GM15510 (cell line): ENCODE measurements around the gene RRP12.

Experiments
- POLR2A ChIP-seq: IDR thresholded peaks from 3 replicates; pipeline ENCODE4 v1.6.1; 2011; ENCODE audit warnings: borderline replicate concordance; ENCODE audit not compliant: insufficient read length; ENCODE audit errors: extremely low read depth

The RRP12 gene

GRCh38 chr10:97385565-97385964 is 15.6 kb downstream of the RRP12 start:
- TF ChIP-seq POLR2A = no peak

GRCh38 chr10:97384641-97385040 is 16.5 kb downstream of the RRP12 start:
- TF ChIP-seq POLR2A = no peak

- no peak for TF ChIP-seq POLR2A
Observed at GRCh38 chr10:97384156-97384555, 17.0 kb downstream of the RRP12 start.

DNA sequence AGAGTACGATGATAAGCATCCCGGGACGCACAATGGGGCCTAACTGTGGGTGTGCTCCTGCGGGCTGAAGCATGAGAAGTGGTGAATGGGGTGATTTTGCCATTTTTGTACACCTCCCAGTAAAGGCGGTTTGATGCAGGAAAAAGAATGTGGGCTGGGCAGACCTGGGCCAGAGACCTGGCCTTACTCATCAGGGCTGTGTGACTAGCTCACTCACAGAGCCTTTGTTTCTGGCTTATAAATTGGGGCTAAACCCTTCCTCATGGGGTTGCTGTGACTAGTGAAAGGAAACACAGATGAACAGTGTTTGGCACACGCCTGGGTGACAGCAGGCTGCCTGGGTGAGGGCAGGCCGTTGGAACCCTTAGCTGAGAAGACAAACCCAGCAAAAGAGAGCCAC is 18.0 kb downstream of the RRP12 start:
- TF ChIP-seq POLR2A = no peak

- TF ChIP-seq POLR2A = no peak
Observed at GRCh38 chr10:97381626-97382025, 19.5 kb downstream of the RRP12 start.

DNA sequence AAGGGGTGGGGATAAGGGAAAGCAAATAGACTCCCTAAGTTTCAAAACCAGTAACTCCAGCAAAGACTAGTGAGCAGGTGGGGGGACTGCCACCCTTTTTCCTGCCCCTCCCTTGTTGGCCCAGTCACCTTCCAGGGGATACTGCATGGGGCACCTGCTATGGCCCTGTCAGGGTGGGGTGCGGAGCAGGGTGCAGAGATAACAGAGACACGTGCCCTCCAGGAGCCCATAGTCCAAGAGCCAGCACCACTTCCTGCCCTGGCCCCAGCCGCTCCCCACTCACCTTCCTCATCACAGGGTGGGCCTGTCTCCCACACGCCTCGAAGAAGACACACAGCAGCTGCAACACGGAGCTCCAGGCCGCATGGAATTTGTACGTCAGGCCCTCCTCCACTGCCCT is 20.6 kb downstream of the RRP12 start:
- no peak for TF ChIP-seq POLR2A

- no peak for TF ChIP-seq POLR2A
Observed at GRCh38 chr10:97378933-97379921, 21.9 kb downstream of the RRP12 start.

- no peak for TF ChIP-seq POLR2A
Observed at GRCh38 chr10:97376413-97376812, 24.7 kb downstream of the RRP12 start.

- no peak for TF ChIP-seq POLR2A
Observed at GRCh38 chr10:97373456-97373855, 27.7 kb downstream of the RRP12 start.

GRCh38 chr10:97372233-97372875 is 28.8 kb downstream of the RRP12 start:
- no peak for TF ChIP-seq POLR2A

GRCh38 chr10:97371696-97372095 is 29.4 kb downstream of the RRP12 start:
- TF ChIP-seq POLR2A = no peak

GRCh38 chr10:97367126-97367649 is 34.0 kb downstream of the RRP12 start:
- no peak for TF ChIP-seq POLR2A

- TF ChIP-seq POLR2A = no peak
Observed at GRCh38 chr10:97366572-97366971, 34.6 kb downstream of the RRP12 start.

DNA sequence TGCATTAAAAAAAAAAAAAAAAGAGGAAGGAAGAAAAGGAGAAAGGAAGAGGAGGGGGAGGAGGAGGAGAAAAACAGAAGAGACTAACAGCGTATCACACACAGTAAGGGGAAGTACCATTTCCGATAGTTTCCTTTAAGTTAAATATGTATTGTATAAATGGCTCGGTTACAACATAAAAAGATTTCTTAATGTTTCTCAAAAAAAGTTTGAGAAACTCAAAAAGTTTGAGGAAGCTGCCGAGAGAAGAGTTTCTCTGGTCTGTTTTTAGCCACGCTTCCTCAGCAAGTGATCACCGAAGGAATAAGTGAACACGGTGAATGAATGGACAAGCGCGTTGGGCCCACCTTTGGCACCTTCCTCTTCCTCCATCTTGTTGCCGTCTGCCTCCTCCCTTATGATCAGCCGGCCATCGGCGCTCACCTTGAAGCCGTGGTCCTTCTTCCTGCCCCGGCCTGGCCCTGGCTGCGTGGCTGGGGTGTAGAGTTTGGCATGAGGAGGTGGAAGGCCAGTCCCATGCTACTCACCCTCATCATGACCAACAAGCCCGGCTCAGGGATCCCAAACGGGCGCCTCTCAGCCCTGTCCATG is 35.3 kb downstream of the RRP12 start:
- TF ChIP-seq POLR2A = no peak

DNA sequence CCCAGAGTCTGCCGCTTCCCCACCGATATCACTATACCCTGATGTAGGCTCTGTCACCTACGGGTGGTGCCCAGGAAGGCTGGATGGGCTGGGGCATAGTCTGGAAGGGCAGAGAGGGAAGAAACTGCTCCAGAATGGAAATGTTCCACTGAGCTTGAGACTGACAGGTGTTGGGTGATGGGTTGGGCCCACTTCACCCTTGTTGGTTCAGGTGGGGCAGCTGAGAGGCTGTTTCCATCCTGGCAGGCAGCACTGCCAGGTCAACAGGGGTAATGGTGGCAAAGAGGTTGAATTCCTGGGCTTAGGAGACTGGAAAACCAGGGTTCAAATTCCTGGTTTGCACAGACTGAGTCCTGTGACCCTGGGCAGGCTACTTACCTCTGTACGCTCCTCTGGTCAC is 38.1 kb downstream of the RRP12 start:
- TF ChIP-seq POLR2A = no peak
